GM12891 (cell line): ENCODE results near the gene OXLD1.
A peak's percentile ranks its signal among the peaks of the same experiment; 100 is the strongest.

Experiments
- DNase-seq: peaks from one replicate; pipeline ENCODE4 v3.0.0; 2011; ENCODE audit warnings: low spot score; ENCODE audit not compliant: insufficient read length
- FAIRE-seq: peaks from 2 replicates; lab custom pipeline; 2011; peaks lifted over from hg19 to GRCh38; lab: Jason Lieb, UNC
- PAX5 ChIP-seq: IDR thresholded peaks from 2 replicates; pipeline ENCODE4 v1.6.1; 2011; ENCODE audit warnings: low read length, moderate library complexity, mild to moderate bottlenecking; ENCODE audit not compliant: insufficient read depth, severe bottlenecking
- POLR2A ChIP-seq: IDR thresholded peaks from 2 replicates; pipeline ENCODE4 v1.6.1; 2011; ENCODE audit warnings: low read depth, low read length, control low read depth
- POLR2AphosphoS5 ChIP-seq: IDR thresholded peaks from 2 replicates; pipeline ENCODE4 v1.6.1; 2011; ENCODE audit warnings: low read depth, low read length, control low read depth
- POU2F2 ChIP-seq: IDR thresholded peaks from 2 replicates; pipeline ENCODE4 v1.6.1; 2011; ENCODE audit warnings: low read depth, mild to moderate bottlenecking, control low read depth, low read length, moderate library complexity
- SPI1 ChIP-seq: IDR thresholded peaks from 2 replicates; pipeline ENCODE4 v1.6.1; 2011; ENCODE audit warnings: low read depth, low read length, control low read depth
- TAF1 ChIP-seq: IDR thresholded peaks from 2 replicates; pipeline ENCODE4 v1.6.1; 2011; ENCODE audit warnings: low read depth, low read length, control low read depth

Gene OXLD1

GRCh38 chr17:81690549-81690948 lies 24.1 kb upstream of the OXLD1 start:
- no peak for TF ChIP-seq PAX5
- no peak for DNase-seq
- no peak for FAIRE-seq

GRCh38 chr17:81690066-81690465 lies 23.7 kb upstream of the OXLD1 start:
- TF ChIP-seq PAX5: no peak
- no peak for TF ChIP-seq TAF1
- no peak for TF ChIP-seq POLR2A
- TF ChIP-seq SPI1: no peak
- TF ChIP-seq POU2F2: no peak
- TF ChIP-seq POLR2AphosphoS5: no peak
- DNase-seq (no peak), FAIRE-seq (no peak)

GRCh38 chr17:81688616-81689015 lies 22.2 kb upstream of the OXLD1 start:
- FAIRE-seq (no peak), DNase-seq (no peak)
- TF ChIP-seq POU2F2 (no peak), POLR2AphosphoS5 (no peak), POLR2A (no peak), PAX5 (no peak), TAF1 (no peak), SPI1 (no peak)

- TF ChIP-seq PAX5 (no peak), POLR2A (no peak), TAF1 (no peak), POU2F2 (no peak), SPI1 (no peak), POLR2AphosphoS5 (no peak)
- FAIRE-seq (no peak), DNase-seq (no peak)
Measured at GRCh38 chr17:81687770-81688541, 21.6 kb upstream of the OXLD1 start.

GRCh38 chr17:81686614-81687013 lies 20.2 kb upstream of the OXLD1 start:
- no peak for TF ChIP-seq POLR2AphosphoS5
- no peak for TF ChIP-seq PAX5
- TF ChIP-seq POLR2A: no peak
- no peak for TF ChIP-seq TAF1
- no peak for TF ChIP-seq SPI1
- no peak for TF ChIP-seq POU2F2

GRCh38 chr17:81685108-81685507 lies 18.7 kb upstream of the OXLD1 start:
- no peak for TF ChIP-seq PAX5
- TF ChIP-seq TAF1: no peak
- TF ChIP-seq POLR2A: no peak
- no peak for TF ChIP-seq POU2F2
- no peak for TF ChIP-seq POLR2AphosphoS5
- TF ChIP-seq SPI1: no peak
- FAIRE-seq (no peak), DNase-seq (no peak)

More at GRCh38 chr17:81686614-81687013, 20.2 kb upstream of the OXLD1 start:
- FAIRE-seq (no peak), DNase-seq (no peak)

GRCh38 chr17:81684442-81684911 lies 18.1 kb upstream of the OXLD1 start:
- no peak for DNase-seq
- TF ChIP-seq PAX5 (no peak), POLR2A (no peak), TAF1 (no peak), POU2F2 (no peak)
- FAIRE-seq: peak; percentile 59

GRCh38 chr17:81683584-81684441 lies 17.4 kb upstream of the OXLD1 start, which contains the start of the genes ARL16 and HGS:
ARL16 (minus strand) TSS chr17:81683797; CDS start chr17:81683753, 44 bp downstream.
HGS (plus strand) TSS chr17:81684011; CDS start chr17:81684067, 56 bp downstream.
- DNase-seq (peak; percentile 100), FAIRE-seq (peak; percentile 99)
- peak; percentile 70 for TF ChIP-seq POLR2AphosphoS5
- no peak for TF ChIP-seq POU2F2
- peak; percentile 52; the same call in 1 of the 2 replicates for TF ChIP-seq POLR2A
- no peak for TF ChIP-seq PAX5
- peak; percentile 63 for TF ChIP-seq SPI1
- TF ChIP-seq TAF1: no peak

GRCh38 chr17:81683208-81683583 lies 16.8 kb upstream of the OXLD1 start:
- DNase-seq: no peak
- TF ChIP-seq SPI1: peak; percentile 62
- TF ChIP-seq PAX5: no peak
- TF ChIP-seq POLR2AphosphoS5: no peak; the same call in 1 of the 2 replicates
- no peak for TF ChIP-seq POLR2A
- no peak for TF ChIP-seq TAF1
- no peak for TF ChIP-seq POU2F2
- peak; percentile 74 for FAIRE-seq
